Erythroblast (primary cell): ENCODE data around the gene SLC39A11.

Source experiments
- GATA1 ChIP-seq: IDR thresholded peaks from 2 replicates; pipeline ENCODE4 v1.6.1; 2011; ENCODE audit warnings: low read depth, mild to moderate bottlenecking, control low read depth, low read length, moderate library complexity
- POLR2A ChIP-seq: IDR thresholded peaks from 2 replicates; pipeline ENCODE4 v1.6.1; 2011; ENCODE audit warnings: mild to moderate bottlenecking, low read length

DNA sequence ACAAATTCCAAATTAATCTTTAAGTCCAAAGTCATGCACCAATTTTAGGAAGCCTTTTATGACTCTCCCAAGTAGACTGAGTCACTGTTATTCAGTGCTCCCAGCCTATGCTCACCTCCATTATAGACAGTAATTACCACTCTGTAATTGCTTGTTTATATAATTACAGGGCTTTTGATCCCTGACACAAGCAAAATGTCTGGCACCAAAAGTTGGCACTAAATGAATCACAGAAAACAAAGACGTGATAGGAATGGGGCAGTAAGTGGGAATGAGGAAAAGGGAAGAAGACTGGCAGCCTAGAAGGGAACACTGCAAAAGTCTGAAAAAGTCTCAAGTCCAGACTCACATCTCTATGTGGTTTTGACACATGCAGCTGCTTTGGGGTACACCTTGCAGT lies 94.1 kb downstream of the SLC39A11 start:
- TF ChIP-seq POLR2A = no peak
- TF ChIP-seq GATA1 = no peak
